ENCODE measurements around the gene ZSCAN29. TPM values are rescaled to one million over a fixed set of nuclear protein-coding genes. Genes with fewer than 3 reads are reported as not detected.

Gene ZSCAN29
- total and polyA plus RNA-seq, 2 of the 13 experiments (the other 11 are each of a cell fraction or from before 2014, with no cell fraction given), result 8.3 to 27.4 TPM

DNA sequence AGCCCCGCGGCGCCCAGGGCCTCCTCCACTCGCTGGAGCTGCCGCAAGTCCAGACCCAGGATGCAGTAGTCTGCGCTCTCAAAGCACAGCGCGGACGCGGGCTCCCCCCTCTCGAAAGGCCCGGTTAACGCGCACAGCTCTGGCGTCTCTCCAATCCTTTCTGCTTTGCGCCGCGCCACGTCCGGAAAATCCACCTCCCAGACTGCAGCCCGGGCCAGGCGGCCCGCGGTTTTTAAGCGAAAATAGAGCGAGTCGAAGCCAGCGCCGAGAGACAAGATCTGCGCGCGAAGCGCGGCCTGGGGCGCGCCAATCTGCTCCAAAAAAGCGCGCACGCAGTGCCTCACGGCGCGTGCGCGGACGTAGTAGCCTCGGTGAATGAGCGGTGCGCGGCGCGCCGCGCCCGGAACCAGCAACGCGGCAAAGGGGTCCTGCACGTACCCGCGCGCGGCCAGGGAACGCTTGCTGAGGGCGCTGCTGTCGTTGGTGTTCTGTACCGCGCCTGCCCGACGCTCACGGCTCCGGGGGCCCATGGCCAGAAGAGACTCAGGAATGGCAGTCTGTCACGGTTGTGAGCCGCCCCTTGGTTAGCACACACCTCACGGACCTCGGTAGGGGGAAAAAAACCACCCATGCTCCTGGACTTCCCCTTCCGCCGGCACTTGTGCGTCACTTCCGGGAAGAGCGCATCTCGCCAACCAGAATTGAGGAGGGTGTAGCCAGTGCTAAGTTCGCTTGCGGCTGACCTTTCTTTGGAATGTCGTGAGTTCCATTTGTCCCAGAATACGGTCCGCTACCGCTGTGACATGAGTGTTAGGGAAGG lies 40.7 kb downstream of the ZSCAN29 start, which contains the start of gene LCMT2 (continued):
- TF ChIP-seq, protein P1, sequence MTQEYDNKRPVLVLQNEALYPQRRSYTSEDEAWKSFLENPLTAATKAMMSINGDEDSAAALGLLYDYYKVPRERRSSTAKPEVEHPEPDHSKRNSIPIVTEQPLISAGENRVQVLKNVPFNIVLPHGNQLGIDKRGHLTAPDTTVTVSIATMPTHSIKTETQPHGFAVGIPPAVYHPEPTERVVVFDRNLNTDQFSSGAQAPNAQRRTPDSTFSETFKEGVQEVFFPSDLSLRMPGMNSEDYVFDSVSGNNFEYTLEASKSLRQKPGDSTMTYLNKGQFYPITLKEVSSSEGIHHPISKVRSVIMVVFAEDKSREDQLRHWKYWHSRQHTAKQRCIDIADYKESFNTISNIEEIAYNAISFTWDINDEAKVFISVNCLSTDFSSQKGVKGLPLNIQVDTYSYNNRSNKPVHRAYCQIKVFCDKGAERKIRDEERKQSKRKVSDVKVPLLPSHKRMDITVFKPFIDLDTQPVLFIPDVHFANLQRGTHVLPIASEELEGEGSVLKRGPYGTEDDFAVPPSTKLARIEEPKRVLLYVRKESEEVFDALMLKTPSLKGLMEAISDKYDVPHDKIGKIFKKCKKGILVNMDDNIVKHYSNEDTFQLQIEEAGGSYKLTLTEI (CRISPR knock-in tag; conservative IDR thresholded peaks at IDR 0.05), result no peak
- TF ChIP-seq MTF1 (CRISPR knock-in tag; IDR thresholded peaks at IDR 0.05) (no peak), ZNF225 (CRISPR knock-in tag; IDR thresholded peaks at IDR 0.05) (no peak), ZNF510 (CRISPR knock-in tag; IDR thresholded peaks at IDR 0.05; ENCODE audit: low read depth) (no peak), MXD4 (CRISPR knock-in tag; IDR thresholded peaks at IDR 0.05) (peak; percentile 94), TRIM24 (CRISPR knock-in tag; IDR thresholded peaks at IDR 0.05) (no peak), SAFB2 (CRISPR knock-in tag; IDR thresholded peaks at IDR 0.05; ENCODE audit: borderline replicate concordance, low read depth) (no peak), SRY (CRISPR knock-in tag; IDR thresholded peaks at IDR 0.05) (0 out of 2 replicates have a peak, but pooled peaks have one; percentile 87), ZNF317 (CRISPR knock-in tag; IDR thresholded peaks at IDR 0.05) (peak; percentile 80), SNAPC2 (CRISPR knock-in tag; IDR thresholded peaks at IDR 0.05) (0 out of 2 replicates have a peak, but pooled peaks have one; percentile 12), ZNF484 (CRISPR knock-in tag; IDR thresholded peaks at IDR 0.05; ENCODE audit: borderline replicate concordance, low read depth) (peak; percentile 81; the same call in 1 of the 2 replicates), ZFP82 (CRISPR knock-in tag; IDR thresholded peaks at IDR 0.05; ENCODE audit: borderline replicate concordance) (no peak; the same call in 1 of the 2 replicates), CEBPG (CRISPR knock-in tag; IDR thresholded peaks at IDR 0.05) (no peak; the same call in none of the 2 replicates), CCAR2 (optimal IDR thresholded peaks at IDR 0.05; ENCODE audit: low read depth, low read length) (no peak), CREB1 (IDR thresholded peaks at IDR 0.05) (peak; percentile 92), CREB1 (CRISPR knock-in tag; IDR thresholded peaks at IDR 0.05) (peak; percentile 98), SIX1 (CRISPR knock-in tag; IDR thresholded peaks at IDR 0.05; ENCODE audit: borderline replicate concordance) (no peak), TOPORS (CRISPR knock-in tag; IDR thresholded peaks at IDR 0.05) (no peak), MEIS2 (CRISPR knock-in tag; IDR thresholded peaks at IDR 0.05) (no peak), DNMT1 (CRISPR knock-in tag; IDR thresholded peaks at IDR 0.05) (0 out of 2 replicates have a peak, but pooled peaks have one; percentile 40)
- TF ChIP-seq, protein P2, sequence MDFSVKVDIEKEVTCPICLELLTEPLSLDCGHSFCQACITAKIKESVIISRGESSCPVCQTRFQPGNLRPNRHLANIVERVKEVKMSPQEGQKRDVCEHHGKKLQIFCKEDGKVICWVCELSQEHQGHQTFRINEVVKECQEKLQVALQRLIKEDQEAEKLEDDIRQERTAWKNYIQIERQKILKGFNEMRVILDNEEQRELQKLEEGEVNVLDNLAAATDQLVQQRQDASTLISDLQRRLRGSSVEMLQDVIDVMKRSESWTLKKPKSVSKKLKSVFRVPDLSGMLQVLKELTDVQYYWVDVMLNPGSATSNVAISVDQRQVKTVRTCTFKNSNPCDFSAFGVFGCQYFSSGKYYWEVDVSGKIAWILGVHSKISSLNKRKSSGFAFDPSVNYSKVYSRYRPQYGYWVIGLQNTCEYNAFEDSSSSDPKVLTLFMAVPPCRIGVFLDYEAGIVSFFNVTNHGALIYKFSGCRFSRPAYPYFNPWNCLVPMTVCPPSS (IDR thresholded peaks at IDR 0.05), result no peak
- TF ChIP-seq, protein P3, sequence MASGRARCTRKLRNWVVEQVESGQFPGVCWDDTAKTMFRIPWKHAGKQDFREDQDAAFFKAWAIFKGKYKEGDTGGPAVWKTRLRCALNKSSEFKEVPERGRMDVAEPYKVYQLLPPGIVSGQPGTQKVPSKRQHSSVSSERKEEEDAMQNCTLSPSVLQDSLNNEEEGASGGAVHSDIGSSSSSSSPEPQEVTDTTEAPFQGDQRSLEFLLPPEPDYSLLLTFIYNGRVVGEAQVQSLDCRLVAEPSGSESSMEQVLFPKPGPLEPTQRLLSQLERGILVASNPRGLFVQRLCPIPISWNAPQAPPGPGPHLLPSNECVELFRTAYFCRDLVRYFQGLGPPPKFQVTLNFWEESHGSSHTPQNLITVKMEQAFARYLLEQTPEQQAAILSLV (CRISPR knock-in tag; IDR thresholded peaks at IDR 0.05; ENCODE audit: borderline replicate concordance), result no peak; the same call in 1 of the 2 replicates
- TF ChIP-seq, protein P4, sequence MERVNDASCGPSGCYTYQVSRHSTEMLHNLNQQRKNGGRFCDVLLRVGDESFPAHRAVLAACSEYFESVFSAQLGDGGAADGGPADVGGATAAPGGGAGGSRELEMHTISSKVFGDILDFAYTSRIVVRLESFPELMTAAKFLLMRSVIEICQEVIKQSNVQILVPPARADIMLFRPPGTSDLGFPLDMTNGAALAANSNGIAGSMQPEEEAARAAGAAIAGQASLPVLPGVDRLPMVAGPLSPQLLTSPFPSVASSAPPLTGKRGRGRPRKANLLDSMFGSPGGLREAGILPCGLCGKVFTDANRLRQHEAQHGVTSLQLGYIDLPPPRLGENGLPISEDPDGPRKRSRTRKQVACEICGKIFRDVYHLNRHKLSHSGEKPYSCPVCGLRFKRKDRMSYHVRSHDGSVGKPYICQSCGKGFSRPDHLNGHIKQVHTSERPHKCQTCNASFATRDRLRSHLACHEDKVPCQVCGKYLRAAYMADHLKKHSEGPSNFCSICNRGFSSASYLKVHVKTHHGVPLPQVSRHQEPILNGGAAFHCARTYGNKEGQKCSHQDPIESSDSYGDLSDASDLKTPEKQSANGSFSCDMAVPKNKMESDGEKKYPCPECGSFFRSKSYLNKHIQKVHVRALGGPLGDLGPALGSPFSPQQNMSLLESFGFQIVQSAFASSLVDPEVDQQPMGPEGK (CRISPR knock-in tag; IDR thresholded peaks at IDR 0.05), result peak; percentile 38
- TF ChIP-seq, protein P5, sequence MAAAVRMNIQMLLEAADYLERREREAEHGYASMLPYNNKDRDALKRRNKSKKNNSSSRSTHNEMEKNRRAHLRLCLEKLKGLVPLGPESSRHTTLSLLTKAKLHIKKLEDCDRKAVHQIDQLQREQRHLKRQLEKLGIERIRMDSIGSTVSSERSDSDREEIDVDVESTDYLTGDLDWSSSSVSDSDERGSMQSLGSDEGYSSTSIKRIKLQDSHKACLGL (CRISPR knock-in tag; IDR thresholded peaks at IDR 0.05), result peak; percentile 95

All from HepG2 (cell line).